ENCODE measurements around the gene MAGI2. TPM values are rescaled to one million over a fixed set of nuclear protein-coding genes. Genes with fewer than 3 reads are reported as not detected.
"Not testable (repeated sequence)": the region's sequence is repeated elsewhere in the genome, so short reads cannot be mapped to it uniquely, and the experiment has no call there.

MAGI2 gene
- total RNA-seq, 1 experiment from 2014 or later, result 0.34 TPM

DNA sequence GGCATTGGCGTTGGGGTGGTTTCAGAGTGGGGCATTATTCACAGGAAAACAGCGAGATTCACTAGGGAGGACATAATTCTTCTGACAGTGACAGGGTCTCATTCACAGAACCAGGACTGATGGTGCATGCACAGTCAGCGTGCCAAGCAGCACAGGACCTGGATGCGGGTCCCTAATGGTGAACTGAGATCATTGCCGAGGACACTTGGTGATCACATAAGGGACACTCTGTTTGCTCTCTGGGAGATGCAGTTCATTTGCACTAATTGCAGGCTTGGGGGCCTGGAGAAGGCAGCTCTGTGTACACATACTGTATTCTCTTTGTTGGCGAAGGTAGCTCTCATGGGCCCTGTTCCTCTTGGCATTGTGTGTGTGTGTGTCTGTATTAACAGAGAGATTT lies 938.8 kb downstream of the MAGI2 start:
- TF ChIP-seq CTCF (conservative IDR thresholded peaks at IDR 0.05; ENCODE audit: low read depth, low read length) (no peak), EZH2 (IDR thresholded peaks at IDR 0.05; ENCODE audit: borderline replicate concordance, low read depth, low read length, poor library complexity, severe bottlenecking) (no peak)
- Histone ChIP-seq H3K27ac (ENCODE audit: low read depth, low read length, poor library complexity, severe bottlenecking) (no peak overlapping the region), H3K4me1 (ENCODE audit: insufficient read depth, low read length, poor library complexity, severe bottlenecking) (no peaks in the 10 kb centered on the region), H3K4me3 (ENCODE audit: low read depth, low read length, poor library complexity, severe bottlenecking) (no peak overlapping the region), H3K9me3 (ENCODE audit: low read depth, low read length, poor library complexity, severe bottlenecking) (no peaks in the 10 kb centered on the region), H3K36me3 (ENCODE audit: insufficient read depth, low read length, poor library complexity, severe bottlenecking) (no peaks in the 10 kb centered on the region), H3K27me3 (replicated peaks; ENCODE audit: insufficient read depth, low read depth, low read length, poor library complexity) (peaks cover 4% of the 10 kb centered on the region)
- intact Hi-C loops (cut with micrococcal nuclease; ENCODE audit: unreplicated experiment), result loop anchor here (10.0 kb wide), 1 partner anchor 260 kb away; no protein-coding TSS in a partner anchor
- DNase-seq (ENCODE audit: low spot score), result no peak
- POLR2A ChIA-PET (ENCODE audit: low non-redundant PET), result no interaction called here
- CTCF ChIA-PET, result no interaction called here
- no TSS peak for BruUV-seq (replicated peaks)

DNA sequence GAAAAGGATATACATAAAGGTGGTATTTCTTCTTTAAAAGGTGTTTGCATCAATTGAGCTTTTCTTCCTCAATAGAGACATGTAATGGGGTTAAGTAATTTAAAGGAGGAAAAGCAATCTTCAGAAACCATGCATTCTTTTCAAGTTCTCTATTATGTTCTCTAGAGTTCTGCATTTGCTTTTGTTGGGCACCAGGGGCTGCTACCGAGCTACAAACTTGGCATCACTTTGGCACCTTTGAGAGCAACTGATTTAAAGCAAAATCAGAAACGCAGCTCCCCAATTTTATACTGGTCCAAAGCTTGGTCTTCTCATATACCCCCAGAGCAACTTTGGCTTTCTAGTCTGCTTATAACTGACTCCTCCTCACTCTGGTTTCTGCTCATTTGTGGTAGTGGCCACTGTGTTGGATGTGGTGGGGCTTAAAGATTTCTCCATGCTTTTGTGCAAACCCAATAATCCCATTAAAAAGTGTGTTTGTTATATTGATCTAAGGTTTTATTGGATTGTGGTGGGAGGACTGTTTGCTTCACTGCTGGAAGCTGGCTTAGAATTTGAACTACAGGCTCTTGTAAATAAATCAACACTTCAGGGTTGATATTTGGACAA lies 942.8 kb downstream of the MAGI2 start:
- Histone ChIP-seq H3K4me1 (ENCODE audit: insufficient read depth, low read length, poor library complexity, severe bottlenecking) (no peaks in the 10 kb centered on the region), H3K27ac (ENCODE audit: low read depth, low read length, poor library complexity, severe bottlenecking) (no peak overlapping the region), H3K36me3 (ENCODE audit: insufficient read depth, low read length, poor library complexity, severe bottlenecking) (no peaks in the 10 kb centered on the region), H3K4me3 (ENCODE audit: low read depth, low read length, poor library complexity, severe bottlenecking) (no peak overlapping the region), H3K9me3 (ENCODE audit: low read depth, low read length, poor library complexity, severe bottlenecking) (no peaks in the 10 kb centered on the region), H3K27me3 (replicated peaks; ENCODE audit: insufficient read depth, low read depth, low read length, poor library complexity) (peaks cover 22% of the 10 kb centered on the region)
- POLR2A ChIA-PET (ENCODE audit: low non-redundant PET), result no interaction called here
- intact Hi-C loops (cut with micrococcal nuclease; ENCODE audit: unreplicated experiment), result loop anchor here (1.0 to 10.0 kb wide), 3 partner anchors 264 to 666 kb away; no protein-coding TSS in a partner anchor
- CTCF ChIA-PET, result no interaction called here
- BruUV-seq (replicated peaks), result no TSS peak
- peak; percentile 65 for DNase-seq (ENCODE audit: low spot score)
- TF ChIP-seq CTCF (conservative IDR thresholded peaks at IDR 0.05; ENCODE audit: low read depth, low read length), result peak; percentile 77
- TF ChIP-seq EZH2 (IDR thresholded peaks at IDR 0.05; ENCODE audit: borderline replicate concordance, low read depth, low read length, poor library complexity, severe bottlenecking), result no peak

GRCh38 chr7:78503301-78503700 lies 950.2 kb downstream of the MAGI2 start:
- H3K27me3 ChIP-seq (replicated peaks; ENCODE audit: insufficient read depth, low read depth, low read length, poor library complexity), result peaks cover 27% of the 10 kb centered on the region
- intact Hi-C loops (cut with micrococcal nuclease; ENCODE audit: unreplicated experiment); H3K9me3 ChIP-seq (ENCODE audit: low read depth, low read length, poor library complexity, severe bottlenecking); BruUV-seq (replicated peaks); H3K4me3 ChIP-seq (ENCODE audit: low read depth, low read length, poor library complexity, severe bottlenecking); CTCF ChIA-PET; H3K4me1 ChIP-seq (ENCODE audit: insufficient read depth, low read length, poor library complexity, severe bottlenecking); H3K36me3 ChIP-seq (ENCODE audit: insufficient read depth, low read length, poor library complexity, severe bottlenecking); DNase-seq (ENCODE audit: low spot score); H3K27ac ChIP-seq (ENCODE audit: low read depth, low read length, poor library complexity, severe bottlenecking); POLR2A ChIA-PET (ENCODE audit: low non-redundant PET): not testable (repeated sequence)

- CTCF ChIA-PET, result no interaction called here
- H3K4me3 ChIP-seq (ENCODE audit: low read depth, low read length, poor library complexity, severe bottlenecking), result no peak overlapping the region
- POLR2A ChIA-PET (ENCODE audit: low non-redundant PET), result interaction anchor here (0.6 kb wide), 1 partner anchor 307 kb away, joined by 4 read pairs; no protein-coding TSS in a partner anchor
- no peak overlapping the region for H3K27ac ChIP-seq (ENCODE audit: low read depth, low read length, poor library complexity, severe bottlenecking)
- DNase-seq (ENCODE audit: low spot score), result no peak
- H3K9me3 ChIP-seq (ENCODE audit: low read depth, low read length, poor library complexity, severe bottlenecking), result no peaks in the 10 kb centered on the region
- intact Hi-C loops (cut with micrococcal nuclease; ENCODE audit: unreplicated experiment), result no loop called here
- BruUV-seq (replicated peaks), result no TSS peak
- peaks cover 35% of the 10 kb centered on the region for H3K27me3 ChIP-seq (replicated peaks; ENCODE audit: insufficient read depth, low read depth, low read length, poor library complexity)
- TF ChIP-seq CTCF (conservative IDR thresholded peaks at IDR 0.05; ENCODE audit: low read depth, low read length) (no peak), EZH2 (IDR thresholded peaks at IDR 0.05; ENCODE audit: borderline replicate concordance, low read depth, low read length, poor library complexity, severe bottlenecking) (no peak)
- H3K36me3 ChIP-seq (ENCODE audit: insufficient read depth, low read length, poor library complexity, severe bottlenecking), result no peaks in the 10 kb centered on the region
- no peaks in the 10 kb centered on the region for H3K4me1 ChIP-seq (ENCODE audit: insufficient read depth, low read length, poor library complexity, severe bottlenecking)
Observed at GRCh38 chr7:78501064-78501463, 952.4 kb downstream of the MAGI2 start.

Data from A673 (cell line).